GM21737 (cell line): ENCODE measurements around the gene DDX18.
A peak's percentile ranks its signal among the peaks of the same experiment; 100 is the strongest.

ENCODE experiments used
- ATAC-seq: cut with Tn5 transposase; IDR thresholded peaks from one replicate; pipeline ENCODE4 v1.9.1; 2021; ENCODE audit warnings: mild to moderate bottlenecking, moderate library complexity; ENCODE audit not compliant: unreplicated experiment

Gene DDX18

DNA sequence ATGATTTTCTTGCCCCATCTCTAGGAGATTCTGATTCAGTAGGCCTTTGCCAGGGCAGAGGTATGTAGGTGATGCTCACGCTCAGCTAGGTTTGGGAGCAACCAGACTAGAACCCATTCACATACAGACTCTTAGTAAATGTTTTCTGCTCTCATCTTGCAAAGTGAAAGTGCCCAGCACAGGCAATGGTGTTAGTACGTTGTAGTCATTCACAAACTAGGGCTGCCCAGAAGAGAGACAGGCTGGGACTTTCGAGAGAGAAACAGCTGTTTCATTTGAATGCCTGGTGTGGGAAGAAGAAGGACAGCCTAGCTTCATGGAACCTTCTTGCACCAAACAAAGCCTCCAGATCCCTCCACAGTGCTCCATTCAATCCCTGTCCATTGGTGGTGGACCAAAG lies 19.4 kb downstream of the DDX18 start:
- no peak for ATAC-seq

DNA sequence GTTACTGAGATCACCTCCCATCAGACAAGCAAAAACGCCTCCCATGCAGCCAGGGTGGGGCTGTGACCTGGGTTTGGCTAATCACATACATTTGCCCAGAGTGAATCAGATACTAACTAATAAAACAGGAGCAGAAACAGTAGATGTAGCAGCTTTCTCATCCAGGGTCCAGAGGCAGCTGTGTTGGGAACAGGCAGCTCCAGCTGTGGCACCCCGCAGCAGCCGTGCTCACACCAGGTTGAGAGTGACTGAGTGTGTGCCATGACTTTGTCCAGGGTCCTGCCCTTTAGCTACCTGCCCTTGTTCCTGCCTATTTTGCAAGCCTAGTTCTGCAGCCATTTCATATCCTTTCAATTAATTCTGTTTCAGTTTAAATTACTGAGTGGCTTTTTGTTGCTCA lies 20.5 kb downstream of the DDX18 start:
- no peak for ATAC-seq

DNA sequence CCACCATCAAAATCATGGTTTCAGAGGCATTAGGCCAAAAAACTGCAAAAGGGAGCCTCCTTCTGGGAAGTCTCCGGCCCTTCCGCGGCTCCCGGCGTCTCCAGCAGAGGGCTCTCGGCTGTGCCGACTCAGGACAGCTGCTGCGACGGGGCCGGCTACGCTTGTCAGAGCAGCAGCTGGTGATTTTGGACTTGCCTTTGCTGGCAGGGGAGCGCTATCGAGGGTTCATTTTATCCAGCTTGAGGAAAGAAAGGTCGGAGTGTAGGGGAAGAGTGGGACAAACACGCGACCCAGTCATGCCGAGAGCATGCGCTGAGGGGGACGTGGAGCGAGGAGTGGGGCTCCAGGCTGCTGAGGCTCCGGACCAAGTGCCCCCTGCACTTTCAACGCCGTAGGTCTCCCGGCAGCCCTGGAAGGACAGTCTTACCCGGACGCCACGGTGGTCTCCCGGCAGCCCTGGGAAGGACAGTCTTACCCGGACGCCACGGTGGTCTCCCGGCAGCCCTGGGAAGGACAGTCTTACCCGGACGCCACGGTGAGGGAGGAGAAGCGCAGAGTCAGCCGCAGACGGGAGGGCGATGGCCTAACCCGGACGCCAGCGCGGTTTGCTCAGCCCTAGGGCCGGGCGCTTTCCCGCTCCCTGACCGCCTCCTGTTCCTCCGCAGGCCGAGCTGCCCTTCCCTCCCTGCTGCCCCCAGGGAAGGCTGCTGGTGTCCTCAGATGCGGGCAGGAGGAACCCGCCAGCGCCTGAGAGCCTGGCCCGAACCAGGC lies 21.7 kb downstream of the DDX18 start:
- peak; percentile 92 for ATAC-seq

DNA sequence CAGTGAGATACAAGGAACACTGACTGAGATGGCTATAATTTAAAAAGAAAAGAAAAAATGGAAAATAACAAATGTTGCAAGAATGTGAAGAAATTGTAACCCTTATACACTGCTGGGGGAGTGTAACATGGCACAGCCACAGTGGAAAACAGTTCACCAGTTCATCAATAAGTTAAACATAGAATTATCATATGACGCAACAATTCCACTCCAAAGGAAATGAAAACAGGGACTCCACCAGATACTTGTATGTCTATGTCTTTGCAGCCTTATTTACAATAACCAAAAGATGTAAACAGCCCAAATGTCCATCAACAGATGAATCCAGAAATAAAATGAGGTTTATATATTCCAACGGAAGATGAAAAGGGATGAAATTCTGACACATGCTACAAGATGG lies 30.8 kb downstream of the DDX18 start:
- no peak for ATAC-seq

DNA sequence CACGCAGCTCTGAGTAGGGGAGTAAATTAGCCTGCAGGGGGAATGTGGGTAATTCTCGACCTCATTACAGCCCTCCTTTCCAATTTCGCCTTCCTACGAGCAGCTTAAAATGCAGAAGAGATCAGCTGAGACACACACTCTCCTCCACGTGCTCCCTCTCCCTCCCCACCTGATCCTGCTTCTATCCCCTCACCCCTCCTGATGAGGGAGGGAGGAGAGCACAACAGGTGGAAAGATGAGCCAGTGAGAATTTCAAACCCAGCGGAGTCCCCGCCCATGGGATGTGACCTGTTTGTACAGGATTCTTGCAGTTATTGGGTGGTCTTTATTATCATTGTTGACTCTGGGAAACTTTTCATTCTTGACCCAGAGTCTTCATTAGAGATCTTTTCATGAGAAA lies 35.5 kb downstream of the DDX18 start:
- no peak for ATAC-seq

DNA sequence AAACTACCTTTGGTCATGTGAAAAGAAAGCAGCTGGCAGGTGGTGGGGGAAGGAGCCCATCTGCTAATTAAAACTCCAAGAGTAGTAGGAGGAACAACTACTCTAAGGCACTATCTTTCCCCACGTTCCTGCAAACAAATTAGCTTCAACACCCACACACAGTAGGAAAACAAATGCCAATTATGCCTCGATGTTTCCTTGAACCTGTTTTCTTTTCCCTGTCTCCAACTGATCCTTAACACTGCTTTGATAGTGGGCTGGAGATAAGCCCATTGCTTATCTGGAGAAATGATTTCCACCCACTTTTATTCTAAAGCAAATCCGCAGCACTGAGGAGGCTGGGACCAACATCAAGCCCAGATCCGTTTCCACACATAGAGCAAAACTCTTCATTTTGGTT lies 36.0 kb downstream of the DDX18 start:
- no peak for ATAC-seq

DNA sequence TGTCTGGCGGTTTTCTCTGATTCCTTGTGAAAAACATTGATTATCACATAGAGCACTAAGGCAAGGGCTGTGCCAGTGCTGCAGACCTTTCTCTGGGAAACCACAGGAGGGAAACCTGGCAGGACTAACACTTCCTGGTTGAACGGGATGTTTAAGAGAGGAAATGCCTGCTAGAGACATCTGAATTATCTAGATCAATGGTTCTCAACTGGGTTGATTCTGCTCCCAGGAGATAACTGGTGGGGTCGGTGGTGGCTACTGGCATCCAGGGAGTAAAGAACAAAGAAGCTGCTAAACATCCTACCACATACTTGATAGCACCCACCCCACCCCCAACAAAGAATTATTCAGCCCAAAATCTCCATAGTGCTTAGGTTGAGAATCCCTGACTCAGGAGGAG lies 37.5 kb downstream of the DDX18 start:
- no peak for ATAC-seq

DNA sequence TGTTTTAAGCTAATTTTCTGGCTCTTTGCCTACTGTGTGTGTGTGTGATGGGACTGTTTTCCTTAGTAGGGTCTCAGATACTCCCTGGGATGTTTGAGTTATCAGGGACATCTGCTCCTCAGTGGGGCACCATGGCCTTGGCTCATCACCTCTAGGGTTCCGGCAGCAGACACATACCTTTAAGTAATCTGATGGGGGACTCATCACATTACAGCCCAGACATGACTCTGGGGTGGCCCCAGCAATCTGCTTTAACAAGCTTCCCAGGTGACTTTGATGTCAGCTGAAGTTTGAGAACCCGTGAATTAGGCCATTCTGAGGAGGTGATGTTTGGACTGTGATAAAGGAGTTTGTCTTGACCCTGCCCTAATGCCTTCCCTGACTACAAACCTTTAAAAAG lies 38.8 kb downstream of the DDX18 start:
- no peak for ATAC-seq

DNA sequence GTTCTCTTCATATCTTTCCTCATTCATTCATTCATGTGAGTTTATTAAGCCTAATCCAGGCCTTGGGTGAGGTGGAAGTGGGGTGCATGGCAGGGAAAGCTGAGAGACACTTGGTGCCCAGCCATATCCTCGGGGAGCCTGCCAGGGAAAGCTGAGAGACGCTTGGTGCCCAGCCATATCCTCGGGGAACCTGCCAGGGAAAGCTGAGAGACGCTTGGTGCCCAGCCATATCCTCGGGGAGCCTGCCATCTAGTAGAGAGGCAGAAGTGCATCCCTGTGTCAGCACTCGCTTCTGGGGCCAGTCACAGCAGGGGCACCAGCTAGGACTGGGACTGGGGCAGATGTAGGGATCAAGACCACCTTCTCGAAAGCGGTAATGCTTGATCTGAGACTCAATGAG lies 39.4 kb downstream of the DDX18 start:
- no peak for ATAC-seq

DNA sequence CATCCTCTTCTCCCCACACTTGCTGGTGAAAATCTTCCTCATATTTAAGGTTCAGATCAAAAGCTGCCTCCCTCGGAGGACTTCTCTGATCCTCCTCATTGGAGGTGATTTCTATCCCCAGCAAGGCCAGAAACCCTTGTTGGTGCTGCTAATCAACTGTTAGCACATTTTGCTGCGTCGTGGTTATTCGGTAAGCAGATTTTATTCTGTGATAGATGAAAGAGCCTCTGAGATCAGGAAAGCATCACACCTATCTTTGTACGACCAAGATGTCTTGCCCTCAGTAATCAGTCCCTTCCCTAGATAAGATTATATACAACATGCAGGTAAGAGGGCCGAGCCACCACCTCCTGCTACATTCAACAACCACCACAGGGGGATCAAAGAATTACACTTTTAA lies 40.1 kb downstream of the DDX18 start:
- ATAC-seq, result no peak

DNA sequence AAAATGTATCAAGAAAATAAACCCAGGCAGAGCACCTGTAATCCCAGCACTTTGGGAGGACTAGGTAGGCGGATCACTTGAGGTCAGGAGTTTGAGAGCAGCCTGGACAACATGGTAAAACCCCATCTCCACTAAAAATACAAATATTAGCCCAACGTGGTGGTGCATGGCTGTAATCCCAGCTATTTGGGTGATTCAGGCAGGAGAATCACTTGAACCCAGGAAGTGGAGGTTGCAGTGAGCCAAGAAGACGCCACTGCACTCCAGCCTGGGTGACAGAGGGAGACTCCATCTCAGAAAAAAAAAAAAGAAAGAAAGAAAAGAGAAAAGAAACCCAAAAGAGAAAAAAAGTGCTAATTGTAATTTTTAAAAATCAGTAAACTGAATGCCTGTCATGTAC lies 41.4 kb downstream of the DDX18 start:
- no peak for ATAC-seq

DNA sequence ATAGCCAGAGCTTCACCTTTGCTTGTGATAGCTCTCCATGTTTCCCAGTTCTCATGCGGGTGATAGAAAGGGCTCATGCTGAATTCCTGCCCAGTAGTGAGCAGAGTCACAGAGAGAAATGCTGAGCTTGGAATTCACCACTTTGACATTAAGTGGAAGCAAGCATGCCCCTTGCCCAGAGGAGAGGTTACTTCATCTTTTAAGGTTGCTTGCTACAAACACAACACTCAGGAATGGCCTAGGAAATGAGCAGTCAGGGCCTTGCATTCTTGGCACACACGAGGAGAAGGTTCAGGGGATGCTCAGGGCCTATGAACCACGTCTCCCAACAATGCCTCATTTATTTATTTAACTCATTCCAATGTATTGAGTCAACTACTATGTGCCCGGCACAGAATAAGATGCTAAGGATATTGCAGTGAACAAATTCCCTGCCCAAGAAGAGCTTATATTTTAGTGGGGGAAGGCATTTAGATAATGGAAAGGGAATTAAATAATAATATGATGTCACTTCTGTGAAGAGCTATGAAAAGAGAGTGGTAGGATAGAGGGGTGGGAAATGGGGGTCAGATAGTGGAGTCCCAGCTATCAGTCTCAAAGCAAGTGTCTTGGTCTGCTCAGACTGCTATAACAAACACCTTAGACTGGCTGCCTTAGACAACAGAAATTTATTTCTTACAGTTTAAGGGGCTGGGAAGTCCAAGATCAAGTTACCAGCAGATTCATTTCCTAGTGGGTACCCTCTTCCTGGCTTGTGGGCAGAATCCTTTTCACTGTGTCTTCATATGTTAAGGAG lies 42.1 kb downstream of the DDX18 start:
- ATAC-seq, result no peak

DNA sequence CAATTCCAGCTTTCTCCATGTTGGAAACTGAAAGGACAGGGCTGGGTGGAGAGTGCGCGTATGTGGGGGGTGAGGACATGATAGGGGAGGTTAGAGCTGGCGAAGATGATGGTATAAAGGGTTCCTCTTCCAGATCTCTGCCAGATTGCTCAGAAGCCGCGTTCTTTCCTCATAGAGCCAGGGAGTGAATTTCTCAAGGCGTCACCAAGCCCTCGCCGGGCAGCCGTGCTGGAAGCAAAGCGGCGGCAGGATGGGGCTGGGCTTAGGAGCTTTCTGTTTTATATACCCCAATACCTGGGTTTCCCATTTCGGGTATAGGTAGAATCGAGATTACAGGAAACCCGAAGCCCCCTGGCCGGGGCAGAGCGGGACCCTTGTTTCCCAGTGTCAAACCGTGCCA lies 43.8 kb downstream of the DDX18 start:
- no peak for ATAC-seq

DNA sequence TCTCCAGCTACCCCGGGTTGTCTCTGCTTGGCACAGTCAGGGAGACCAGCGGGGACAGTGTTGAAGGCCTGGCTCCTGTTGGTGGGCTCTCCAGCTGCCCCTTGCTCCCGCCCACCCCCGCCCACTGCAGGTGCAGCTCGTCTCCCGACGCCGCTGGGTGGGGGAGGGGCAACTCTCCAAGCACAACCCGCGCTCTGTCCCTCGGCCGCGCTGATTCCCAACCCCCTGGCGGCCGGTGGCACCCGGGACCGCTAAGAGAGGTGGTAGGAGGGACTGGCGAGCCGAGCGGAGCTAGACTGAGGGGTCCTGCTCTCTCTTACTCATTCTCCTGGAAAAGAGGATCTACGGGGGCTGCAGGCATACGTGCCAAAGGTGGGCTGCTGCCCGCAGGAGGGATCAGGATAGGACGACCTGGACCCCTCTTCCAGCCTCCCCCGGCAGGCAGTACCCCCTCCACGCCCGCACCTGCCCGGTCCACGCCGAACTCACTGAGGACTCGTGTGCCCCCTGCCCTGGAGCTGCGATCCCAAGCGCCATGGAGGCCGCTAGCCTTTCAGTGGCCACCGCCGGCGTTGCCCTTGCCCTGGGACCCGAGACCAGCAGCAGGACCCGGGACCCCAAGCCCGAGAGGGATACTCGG lies 44.5 kb downstream of the DDX18 start:
- no peak for ATAC-seq

DNA sequence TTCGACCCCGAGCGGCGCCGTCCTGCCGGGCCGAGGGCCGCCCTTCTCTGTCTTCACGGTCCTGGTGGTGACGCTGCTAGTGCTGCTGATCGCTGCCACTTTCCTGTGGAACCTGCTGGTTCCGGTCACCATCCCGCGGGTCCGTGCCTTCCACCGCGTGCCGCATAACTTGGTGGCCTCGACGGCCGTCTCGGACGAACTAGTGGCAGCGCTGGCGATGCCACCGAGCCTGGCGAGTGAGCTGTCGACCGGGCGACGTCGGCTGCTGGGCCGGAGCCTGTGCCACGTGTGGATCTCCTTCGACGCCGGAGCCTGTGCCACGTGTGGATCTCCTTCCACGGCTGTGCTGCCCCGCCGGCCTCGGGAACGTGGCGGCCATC lies 45.0 kb downstream of the DDX18 start:
- no peak for ATAC-seq

DNA sequence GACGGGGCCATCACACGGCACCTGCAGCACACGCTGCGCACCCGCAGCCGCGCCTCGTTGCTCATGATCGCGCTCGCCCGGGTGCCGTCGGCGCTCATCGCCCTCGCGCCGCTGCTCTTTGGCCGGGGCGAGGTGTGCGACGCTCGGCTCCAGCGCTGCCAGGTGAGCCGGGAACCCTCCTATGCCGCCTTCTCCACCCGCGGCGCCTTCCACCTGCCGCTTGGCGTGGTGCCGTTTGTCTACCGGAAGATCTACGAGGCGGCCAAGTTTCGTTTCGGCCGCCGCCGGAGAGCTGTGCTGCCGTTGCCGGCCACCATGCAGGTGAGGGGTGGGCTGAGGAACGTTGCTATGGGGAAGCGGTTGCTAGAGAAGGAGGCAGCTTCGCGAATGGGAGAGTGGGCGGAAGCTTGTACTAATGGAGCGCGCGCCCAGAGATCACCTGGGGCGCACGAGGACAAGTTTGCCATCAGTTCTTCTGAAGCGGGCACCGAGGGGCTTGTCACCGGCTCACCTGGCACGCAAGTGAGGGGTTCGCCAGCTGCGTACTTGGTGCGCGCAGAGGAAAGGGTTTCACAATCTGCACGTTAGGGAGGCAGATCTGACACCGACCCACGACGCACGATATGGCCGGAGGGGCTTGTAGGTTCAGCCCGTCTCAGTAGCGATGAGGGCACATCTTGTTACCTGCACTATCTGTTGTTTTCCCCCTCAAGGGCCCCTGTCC lies 45.6 kb downstream of the DDX18 start:
- no peak for ATAC-seq

DNA sequence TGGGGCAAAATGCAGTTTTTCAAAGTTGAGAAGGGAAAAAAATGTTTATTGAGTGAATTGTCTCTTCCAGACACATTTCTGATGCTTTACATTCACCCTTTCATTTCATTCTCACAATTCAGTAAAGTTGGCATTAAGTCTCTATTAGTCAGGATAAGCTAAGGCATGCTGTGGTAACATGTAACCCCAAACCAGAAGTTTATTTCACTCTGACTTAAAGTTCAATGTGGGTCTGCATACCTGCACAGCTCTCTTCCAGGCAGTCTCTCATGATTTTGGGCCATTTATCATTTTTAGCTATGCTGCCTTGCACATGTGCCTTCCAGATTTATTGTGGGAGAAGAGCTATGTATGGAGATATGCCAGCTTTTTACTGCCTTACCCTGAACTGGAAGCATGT lies 48.0 kb downstream of the DDX18 start:
- ATAC-seq, result no peak

DNA sequence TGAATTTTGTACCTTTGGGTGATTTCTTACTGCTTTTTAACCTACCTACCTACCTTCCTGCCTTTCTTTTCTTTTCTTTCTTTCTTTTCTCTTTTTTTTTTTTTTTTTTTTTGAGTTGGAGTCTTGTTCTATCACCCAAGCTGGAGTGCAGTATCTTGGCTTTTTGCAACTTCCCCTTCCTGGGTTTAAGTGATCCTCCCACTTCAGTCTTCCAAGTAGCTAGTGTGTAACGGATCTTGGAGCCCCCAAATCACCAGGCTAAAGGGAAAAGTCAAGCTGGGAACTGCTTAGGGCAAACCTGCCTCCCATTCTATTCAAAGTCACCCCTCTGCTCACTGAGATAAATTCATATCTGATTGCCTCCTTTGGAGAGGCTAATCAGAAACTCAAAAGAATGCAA lies 61.3 kb downstream of the DDX18 start:
- no peak for ATAC-seq

DNA sequence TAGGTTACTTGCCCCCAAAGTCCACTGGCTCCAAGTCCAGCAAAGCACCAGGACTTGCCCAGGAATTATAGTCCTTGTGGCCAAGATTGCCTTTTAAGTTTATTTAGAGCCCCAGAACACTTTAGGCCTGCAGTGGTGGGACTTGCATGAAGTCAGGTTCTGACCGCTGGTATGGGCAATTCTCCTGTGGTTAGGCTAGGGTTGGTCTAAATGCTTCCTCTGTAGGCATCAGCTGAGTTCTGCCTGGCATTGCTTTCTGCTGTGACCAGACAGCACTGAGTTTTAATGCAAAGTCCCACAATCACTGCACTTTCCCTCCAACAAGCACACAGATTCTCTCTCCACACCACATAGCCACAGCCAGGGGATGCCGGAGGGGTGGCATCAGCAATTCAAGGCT lies 64.5 kb downstream of the DDX18 start:
- ATAC-seq, result no peak
